SKM-1 treated with dmso at 0.1 percent for 144 hours (cell line): ENCODE data around the gene ADGRL4.

Experiments
- DNase-seq: peaks from one replicate; lab custom pipeline; 2025; ENCODE audit not compliant: unreplicated experiment; lab: John Stamatoyannopoulos, UW

The ADGRL4 gene

GRCh38 chr1:78840453-78841271, 165.9 kb downstream of the ADGRL4 start:
- no peak for DNase-seq
